ENCODE data around the gene HMCES. TPM values are rescaled to one million over a fixed set of nuclear protein-coding genes. Genes with fewer than 3 reads are reported as not detected.

The HMCES gene
- total RNA-seq, 2 donors from 2014 or later = 44.6 to 46.7 TPM

Small RNA genes within 50 kb of the gene (microRNA-seq; reads per million reads assigned to microRNA genes)
- 0.54 to 0.60 reads per million in 2 donors for gene MIR6826

Other genes with a start within 250 kb of the HMCES start
- gene GP9, start 218.1 kb upstream of the HMCES start, total RNA-seq = under 1 TPM in 1 of 2 donors, not detected in 1; 0.29 TPM
- 1 to 10 TPM; 6.4 to 6.9 TPM for gene RAB43, start 157.1 kb upstream of the HMCES start, total RNA-seq
- 10 to 100 TPM; 23.3 to 28.3 TPM for gene ISY1, start 117.8 kb upstream of the HMCES start, total RNA-seq
- 100 to 1,000 TPM; 342 to 378 TPM for gene CNBP, start 95.0 kb upstream of the HMCES start, total RNA-seq
- 100 to 1,000 TPM; 109 to 149 TPM for gene COPG1, start 29.3 kb upstream of the HMCES start, total RNA-seq
- under 1 TPM; 0.32 to 0.37 TPM for gene EFCAB12, start 149.8 kb downstream of the HMCES start, total RNA-seq
- 10 to 100 TPM; 18.7 to 48.9 TPM for gene MBD4, start 161.1 kb downstream of the HMCES start, total RNA-seq
- 10 to 100 TPM; 20.2 to 43.4 TPM for gene IFT122, start 161.4 kb downstream of the HMCES start, total RNA-seq
- not detected for gene RHO, start 249.8 kb downstream of the HMCES start, total RNA-seq

Measured in left cardiac atrium (tissue), 2 donors.